ENCODE data around the gene ATF7. TPM values are rescaled to one million over a fixed set of nuclear protein-coding genes. Genes with fewer than 3 reads are reported as not detected.

Gene ATF7
- total and polyA plus RNA-seq, 9 of the 15 experiments (the other 6 are each of a cell fraction or from before 2014, with no cell fraction given), result 10.6 to 30.4 (median 20.7) TPM

- TF ChIP-seq ZBED1 (IDR thresholded peaks at IDR 0.05) (no peak), POLR2AphosphoS5 (IDR thresholded peaks at IDR 0.05; ENCODE audit: control insufficient read depth, insufficient read depth, low read depth, low read length) (peak; percentile 11; the same call in 1 of the 2 replicates), ARHGAP35 (IDR thresholded peaks at IDR 0.05; ENCODE audit: partially characterized antibody) (no peak), SUPT5H (IDR thresholded peaks at IDR 0.05) (peak; percentile 14; the same call in 1 of the 2 replicates), POLR2A (conservative IDR thresholded peaks at IDR 0.05) (peak; percentile 37; the same call in 1 of the 2 replicates)
- ChIA-PET CTCF (ENCODE audit: low intra/inter-chr PET ratio) (no interaction called here), POLR2A (interaction anchor here (0.6 to 8.8 kb wide), 11 partner anchors 8 to 265 kb away, joined by 3 to 99 read pairs (median 5); partner anchors contain the start of genes ESPL1, MAP3K12 and TARBP2)
- BruUV-seq (replicated peaks), result no TSS peak
- Histone ChIP-seq H4K20me1 (replicated peaks; ENCODE audit: control insufficient read depth, insufficient read depth, low read length) (peaks cover 36% of the 10 kb centered on the region), H3K9me3 (replicated peaks; ENCODE audit: control insufficient read depth, insufficient read depth, low read depth, low read length) (no peaks in the 10 kb centered on the region), H3K4me3 (no peak overlapping the region), H3K27ac (ENCODE audit: extremely low read depth, low read depth, low read length) (peak overlapping the region; percentile 28; the same call in 1 of the 3 replicates), H3K4me1 (replicated peaks in 1 of 2; ENCODE audit: control insufficient read depth in 2 of 2, insufficient read depth in 2 of 2, low read length in 2 of 2) (peaks cover 0 to 3% of the 10 kb centered on the region in 2 experiments; a peak in 2 of 5 replicates), H3K4me2 (ENCODE audit: insufficient read depth, low read length) (no peak overlapping the region), H3K9me1 (ENCODE audit: control insufficient read depth, insufficient read depth, low read length) (no peaks in the 10 kb centered on the region), H2AFZ (ENCODE audit: low read depth, low read length) (no peak overlapping the region), H3K79me2 (ENCODE audit: control insufficient read depth, insufficient read depth, low read length) (peaks cover 75% of the 10 kb centered on the region), H3K36me3 (ENCODE audit: control insufficient read depth, insufficient read depth, low read length) (peaks cover 100% of the 10 kb centered on the region), H3K9ac (ENCODE audit: insufficient read depth in 1 of 2, low read depth in 2 of 2, low read length in 2 of 2) (no peak overlapping the region), H3K27me3 (ENCODE audit: control insufficient read depth in 2 of 2, insufficient read depth in 2 of 2, low read length in 2 of 2) (no peaks in the 10 kb centered on the region)
- ATAC-seq, result no peak
- in situ Hi-C loops (cut with MboI), result no loop called here
- DNase-seq (ENCODE audit: extremely low read depth in 1 of 4, low spot score in 3 of 4), result no peak
- FAIRE-seq, result no peak
- 94% methylated on average over 1 of the region's 1 CpG for WGBS (ENCODE audit: insufficient coverage, low coverage, missing lambda C conversion rate)
- intact Hi-C loops (cut with micrococcal nuclease), result no loop called here
Measured at GRCh38 chr12:53472056-53472582, 154.1 kb downstream of the ATF7 start.

DNA sequence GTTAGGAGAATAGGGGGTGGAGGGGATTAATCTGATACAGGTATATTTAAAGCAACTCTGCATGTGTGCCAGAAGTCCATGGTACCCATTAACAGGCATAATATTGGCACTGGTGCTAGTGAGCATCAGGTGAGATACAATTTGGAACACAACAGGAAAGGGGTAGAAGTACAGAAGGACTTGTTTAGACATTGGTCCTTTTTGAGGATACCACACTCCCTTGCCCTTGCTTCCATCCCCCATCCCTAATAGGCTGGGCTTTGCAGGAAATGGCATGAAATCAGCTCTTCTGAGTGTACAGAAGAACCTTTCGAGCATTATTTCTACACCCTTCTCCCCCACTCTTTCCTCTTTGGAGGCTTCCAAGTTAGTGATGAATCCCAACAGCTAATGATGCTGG lies 157.9 kb downstream of the ATF7 start:
- no peaks in the 10 kb centered on the region for H3K9me1 ChIP-seq (ENCODE audit: control insufficient read depth, insufficient read depth, low read length)
- peaks cover 0 to 3% of the 10 kb centered on the region in 2 experiments; a peak in 2 of 5 replicates for H3K4me1 ChIP-seq (replicated peaks in 1 of 2; ENCODE audit: control insufficient read depth in 2 of 2, insufficient read depth in 2 of 2, low read length in 2 of 2)
- peaks cover 100% of the 10 kb centered on the region for H3K36me3 ChIP-seq (ENCODE audit: control insufficient read depth, insufficient read depth, low read length)
- ATAC-seq (no peak), FAIRE-seq (no peak), DNase-seq (ENCODE audit: extremely low read depth in 1 of 4, low spot score in 3 of 4) (no peak)
- H3K9me3 ChIP-seq (replicated peaks; ENCODE audit: control insufficient read depth, insufficient read depth, low read depth, low read length), result no peaks in the 10 kb centered on the region
- ChIA-PET CTCF (ENCODE audit: low intra/inter-chr PET ratio) (no interaction called here), POLR2A (interaction anchor here (1.0 to 8.8 kb wide), 7 partner anchors 6 to 33 kb away, joined by 4 to 99 read pairs (median 5); partner anchors contain the start of gene TARBP2)
- peaks cover 75% of the 10 kb centered on the region for H3K79me2 ChIP-seq (ENCODE audit: control insufficient read depth, insufficient read depth, low read length)
- H2AFZ ChIP-seq (ENCODE audit: low read depth, low read length), result no peak overlapping the region
- WGBS (ENCODE audit: insufficient coverage, low coverage, missing lambda C conversion rate), result 100% methylated on average over 1 of the region's 1 CpG
- no peaks in the 10 kb centered on the region for H3K27me3 ChIP-seq (ENCODE audit: control insufficient read depth in 2 of 2, insufficient read depth in 2 of 2, low read length in 2 of 2)
- H4K20me1 ChIP-seq (replicated peaks; ENCODE audit: control insufficient read depth, insufficient read depth, low read length), result peaks cover 19% of the 10 kb centered on the region
- H3K27ac ChIP-seq (ENCODE audit: extremely low read depth, low read depth, low read length), result no peak overlapping the region
- no TSS peak for BruUV-seq (replicated peaks)
- no peak for TF ChIP-seq NFIC (IDR thresholded peaks at IDR 0.05)
- 0 out of 2 replicates have a peak, but pooled peaks have one; percentile 20 for TF ChIP-seq RBFOX2 (IDR thresholded peaks at IDR 0.05; ENCODE audit: low read depth, low read length)
- no peak for TF ChIP-seq NCOA2 (IDR thresholded peaks at IDR 0.05; ENCODE audit: partially characterized antibody in 2 of 2)
- TF ChIP-seq PRDM10 (IDR thresholded peaks at IDR 0.05; ENCODE audit: partially characterized antibody), result peak; percentile 85
- peak; percentile 41 for TF ChIP-seq POLR2AphosphoS5 (IDR thresholded peaks at IDR 0.05; ENCODE audit: control insufficient read depth, insufficient read depth, low read depth, low read length)
- TF ChIP-seq FOXJ2 (tag; IDR thresholded peaks at IDR 0.05), result no peak
- TF ChIP-seq POLR2A (conservative IDR thresholded peaks at IDR 0.05), result peak; percentile 62; the same call in 1 of the 2 replicates
- no peak overlapping the region for H3K4me3 ChIP-seq
- no peak overlapping the region for H3K4me2 ChIP-seq (ENCODE audit: insufficient read depth, low read length)
- no peak overlapping the region for H3K9ac ChIP-seq (ENCODE audit: insufficient read depth in 1 of 2, low read depth in 2 of 2, low read length in 2 of 2)
- intact Hi-C loops (cut with micrococcal nuclease) (no loop called here), in situ Hi-C loops (cut with MboI) (no loop called here)

All from K562 (cell line).